Measurements from ENCODE around the gene SSH2.
"Not testable (repeated sequence)": the region's sequence is repeated elsewhere in the genome, so short reads cannot be mapped to it uniquely, and the experiment has no call there.

DNA sequence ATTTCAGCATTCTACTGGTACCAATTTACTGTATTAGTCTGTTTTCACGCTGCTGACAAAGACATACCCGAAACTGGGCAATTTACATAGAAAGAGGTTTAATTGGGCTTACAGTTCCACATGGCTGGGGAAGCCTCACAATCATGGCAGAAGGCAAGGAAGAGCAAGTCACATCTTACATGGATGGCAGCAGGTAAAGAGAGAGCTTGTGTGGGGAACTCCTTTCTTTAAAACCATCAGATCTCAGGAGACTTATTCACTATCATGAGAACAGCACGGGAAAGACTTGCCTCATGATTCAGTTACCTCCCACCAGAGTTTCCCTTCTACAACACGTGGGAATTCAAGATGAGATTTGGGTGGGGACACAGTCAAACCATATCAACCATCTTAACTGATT lies 72.9 kb downstream of the SSH2 start:
- TF ChIP-seq, protein P1, sequence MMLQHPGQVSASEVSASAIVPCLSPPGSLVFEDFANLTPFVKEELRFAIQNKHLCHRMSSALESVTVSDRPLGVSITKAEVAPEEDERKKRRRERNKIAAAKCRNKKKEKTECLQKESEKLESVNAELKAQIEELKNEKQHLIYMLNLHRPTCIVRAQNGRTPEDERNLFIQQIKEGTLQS (IDR thresholded peaks at IDR 0.05): not testable (repeated sequence)
- TF ChIP-seq JUND (IDR thresholded peaks at IDR 0.05): not testable (repeated sequence)
- TF ChIP-seq, protein P2, sequence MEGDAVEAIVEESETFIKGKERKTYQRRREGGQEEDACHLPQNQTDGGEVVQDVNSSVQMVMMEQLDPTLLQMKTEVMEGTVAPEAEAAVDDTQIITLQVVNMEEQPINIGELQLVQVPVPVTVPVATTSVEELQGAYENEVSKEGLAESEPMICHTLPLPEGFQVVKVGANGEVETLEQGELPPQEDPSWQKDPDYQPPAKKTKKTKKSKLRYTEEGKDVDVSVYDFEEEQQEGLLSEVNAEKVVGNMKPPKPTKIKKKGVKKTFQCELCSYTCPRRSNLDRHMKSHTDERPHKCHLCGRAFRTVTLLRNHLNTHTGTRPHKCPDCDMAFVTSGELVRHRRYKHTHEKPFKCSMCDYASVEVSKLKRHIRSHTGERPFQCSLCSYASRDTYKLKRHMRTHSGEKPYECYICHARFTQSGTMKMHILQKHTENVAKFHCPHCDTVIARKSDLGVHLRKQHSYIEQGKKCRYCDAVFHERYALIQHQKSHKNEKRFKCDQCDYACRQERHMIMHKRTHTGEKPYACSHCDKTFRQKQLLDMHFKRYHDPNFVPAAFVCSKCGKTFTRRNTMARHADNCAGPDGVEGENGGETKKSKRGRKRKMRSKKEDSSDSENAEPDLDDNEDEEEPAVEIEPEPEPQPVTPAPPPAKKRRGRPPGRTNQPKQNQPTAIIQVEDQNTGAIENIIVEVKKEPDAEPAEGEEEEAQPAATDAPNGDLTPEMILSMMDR (IDR thresholded peaks at IDR 0.05; ENCODE audit: low read depth, low read length, missing input control): not testable (repeated sequence)
